Measurements from ENCODE around the gene UGGT1.
"Not testable (repeated sequence)": the region's sequence is repeated elsewhere in the genome, so short reads cannot be mapped to it uniquely, and the experiment has no call there.

UGGT1 gene

DNA sequence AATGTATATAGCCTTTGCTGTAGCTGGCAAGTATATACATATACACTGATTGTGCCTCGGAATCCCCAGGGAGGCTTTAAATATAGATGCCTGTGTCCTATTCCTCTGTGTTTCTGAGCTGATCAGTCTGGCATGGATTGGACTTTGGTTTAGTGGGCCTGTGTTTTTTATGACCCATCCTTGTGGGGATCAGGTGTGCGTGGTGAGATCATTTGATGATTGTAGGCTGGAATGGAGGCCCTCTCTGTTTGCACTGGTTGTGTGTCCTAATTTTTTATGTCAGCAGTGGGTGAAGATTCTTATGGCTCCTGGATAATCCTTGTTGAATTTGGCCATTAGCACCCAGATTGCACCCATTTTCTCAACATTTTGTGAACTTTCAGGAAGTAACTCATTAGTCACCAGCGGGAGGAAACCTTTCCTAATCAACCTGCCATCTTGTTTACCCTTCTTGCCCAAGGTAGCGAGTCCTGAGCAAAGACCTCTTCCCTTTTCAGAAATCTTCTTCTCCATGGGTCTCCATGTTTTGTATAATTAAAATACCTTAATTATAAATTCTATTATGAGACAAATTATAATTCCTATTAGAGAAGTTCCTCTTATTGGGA is 75.8 kb downstream of the UGGT1 start:
- peaks cover 7% of the 10 kb centered on the region for H3K36me3 ChIP-seq (ENCODE audit: control insufficient read depth, insufficient read depth, low read length)

DNA sequence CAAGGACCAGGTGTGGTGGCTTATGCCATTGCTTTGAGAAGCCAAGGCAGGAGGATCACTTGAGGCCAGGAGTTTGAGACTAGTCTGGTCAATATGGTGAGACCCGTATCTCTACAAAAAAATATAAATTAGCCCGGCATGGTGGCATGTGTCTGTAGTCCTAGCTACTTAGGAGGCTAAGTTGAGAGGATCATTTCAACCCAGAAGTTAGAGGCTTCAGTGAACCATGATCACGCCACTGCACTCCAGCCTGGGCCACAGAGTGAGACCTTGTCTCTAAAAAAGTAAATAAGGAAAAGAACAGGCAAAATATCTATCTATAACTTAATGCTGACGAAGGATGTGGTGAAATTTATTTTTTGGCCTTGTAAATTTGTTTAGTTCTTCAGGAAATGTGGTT is 78.1 kb downstream of the UGGT1 start:
- Histone ChIP-seq H3K27me3 (ENCODE audit: control insufficient read depth, insufficient read depth, low read length) (no peaks in the 10 kb centered on the region), H3K4me3 (ENCODE audit: low read length) (no peak overlapping the region), H3K9ac (ENCODE audit: low read length) (no peak overlapping the region), H3K36me3 (ENCODE audit: control insufficient read depth, insufficient read depth, low read length) (peaks cover 11% of the 10 kb centered on the region), H3K4me1 (ENCODE audit: control insufficient read depth, insufficient read depth, low read length) (no peaks in the 10 kb centered on the region), H3K9me3 (ENCODE audit: control insufficient read depth, low read length) (no peaks in the 10 kb centered on the region)

More for the DNA sequence above, 75.8 kb downstream of the UGGT1 start:
- Histone ChIP-seq H3K9me3 (ENCODE audit: control insufficient read depth, low read length) (no peaks in the 10 kb centered on the region), H3K9ac (ENCODE audit: low read length) (no peak overlapping the region), H3K27me3 (ENCODE audit: control insufficient read depth, insufficient read depth, low read length) (no peaks in the 10 kb centered on the region), H3K4me3 (ENCODE audit: low read length) (no peak overlapping the region), H3K4me1 (ENCODE audit: control insufficient read depth, insufficient read depth, low read length) (no peaks in the 10 kb centered on the region)

GRCh38 chr2:128169497-128169896 is 78.5 kb downstream of the UGGT1 start:
- Histone ChIP-seq H3K4me3 (ENCODE audit: low read length) (no peak overlapping the region), H3K4me1 (ENCODE audit: control insufficient read depth, insufficient read depth, low read length) (no peaks in the 10 kb centered on the region), H3K9me3 (ENCODE audit: control insufficient read depth, low read length) (no peaks in the 10 kb centered on the region), H3K9ac (ENCODE audit: low read length) (no peak overlapping the region), H3K36me3 (ENCODE audit: control insufficient read depth, insufficient read depth, low read length) (peaks cover 11% of the 10 kb centered on the region), H3K27me3 (ENCODE audit: control insufficient read depth, insufficient read depth, low read length) (no peaks in the 10 kb centered on the region)

DNA sequence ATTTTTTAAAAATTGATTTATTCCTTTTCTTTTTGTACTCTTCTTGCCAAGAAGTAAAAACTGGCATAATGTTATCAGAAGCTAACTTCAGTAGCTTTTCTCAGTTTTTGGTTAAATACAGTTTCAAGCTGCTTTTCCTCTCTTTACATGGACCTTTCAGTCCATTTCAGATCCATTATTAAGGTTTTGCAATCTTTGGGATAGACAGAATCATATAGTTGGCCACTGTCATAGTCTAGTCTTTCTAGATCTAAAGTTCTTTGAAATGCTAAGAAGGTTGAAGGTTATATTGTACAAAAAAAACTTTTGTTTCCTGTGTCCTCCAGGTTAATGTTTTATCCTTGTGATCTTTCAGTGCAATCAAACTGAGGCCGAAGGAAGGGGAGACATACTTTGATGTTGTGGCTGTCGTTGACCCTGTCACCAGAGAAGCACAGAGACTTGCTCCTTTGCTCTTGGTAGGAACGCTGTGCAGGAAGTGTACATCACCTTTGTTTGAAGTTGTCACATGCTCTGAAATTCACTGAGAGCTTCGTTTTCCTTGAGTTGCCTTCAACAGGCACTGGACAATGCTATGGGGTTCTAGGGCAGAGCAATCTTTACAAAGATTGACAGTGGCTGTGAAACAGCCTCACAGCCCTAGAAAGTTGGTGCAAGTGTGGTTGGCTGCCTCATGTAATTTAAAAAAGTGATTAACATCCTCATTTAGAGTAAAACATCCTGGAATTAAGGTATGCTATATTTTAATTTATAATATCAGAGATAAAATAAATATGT is 79.1 kb downstream of the UGGT1 start:
- Histone ChIP-seq H3K27me3 (ENCODE audit: control insufficient read depth, insufficient read depth, low read length) (no peaks in the 10 kb centered on the region), H3K9me3 (ENCODE audit: control insufficient read depth, low read length) (no peaks in the 10 kb centered on the region), H3K9ac (ENCODE audit: low read length) (no peak overlapping the region), H3K4me1 (ENCODE audit: control insufficient read depth, insufficient read depth, low read length) (no peaks in the 10 kb centered on the region), H3K4me3 (ENCODE audit: low read length) (no peak overlapping the region), H3K36me3 (ENCODE audit: control insufficient read depth, insufficient read depth, low read length) (peaks cover 15% of the 10 kb centered on the region)

- H3K36me3 ChIP-seq (ENCODE audit: control insufficient read depth, insufficient read depth, low read length) = peaks cover 15% of the 10 kb centered on the region
- H3K4me3 ChIP-seq (ENCODE audit: low read length) = no peak overlapping the region
- no peak overlapping the region for H3K9ac ChIP-seq (ENCODE audit: low read length)
- no peaks in the 10 kb centered on the region for H3K27me3 ChIP-seq (ENCODE audit: control insufficient read depth, insufficient read depth, low read length)
- H3K9me3 ChIP-seq (ENCODE audit: control insufficient read depth, low read length) = no peaks in the 10 kb centered on the region
- H3K4me1 ChIP-seq (ENCODE audit: control insufficient read depth, insufficient read depth, low read length) = no peaks in the 10 kb centered on the region
Observed at GRCh38 chr2:128170776-128171175, 79.8 kb downstream of the UGGT1 start.

DNA sequence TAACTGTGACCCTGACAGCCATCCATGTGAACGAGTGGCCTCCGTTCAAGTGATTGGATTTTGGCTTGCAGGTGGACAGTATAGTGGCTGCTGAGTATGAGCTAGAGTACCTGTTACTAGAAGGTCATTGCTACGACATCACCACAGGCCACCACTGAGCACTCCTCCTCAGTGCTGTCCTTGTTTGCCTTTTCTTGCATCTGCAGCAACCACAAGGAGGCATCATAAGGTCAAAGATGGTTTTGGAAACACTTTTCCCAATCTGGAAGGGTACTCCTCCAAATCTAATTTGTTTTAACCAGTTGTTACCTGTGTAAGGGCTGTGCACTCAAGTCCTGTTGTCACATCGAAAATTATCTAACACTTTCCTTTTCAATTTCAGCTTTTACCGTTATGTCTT is 81.2 kb downstream of the UGGT1 start:
- H3K9me3 ChIP-seq (ENCODE audit: control insufficient read depth, low read length) = no peaks in the 10 kb centered on the region
- H3K27me3 ChIP-seq (ENCODE audit: control insufficient read depth, insufficient read depth, low read length) = no peaks in the 10 kb centered on the region
- H3K4me3 ChIP-seq (ENCODE audit: low read length) = no peak overlapping the region
- no peaks in the 10 kb centered on the region for H3K4me1 ChIP-seq (ENCODE audit: control insufficient read depth, insufficient read depth, low read length)
- no peak overlapping the region for H3K9ac ChIP-seq (ENCODE audit: low read length)
- H3K36me3 ChIP-seq (ENCODE audit: control insufficient read depth, insufficient read depth, low read length) = peaks cover 9% of the 10 kb centered on the region

DNA sequence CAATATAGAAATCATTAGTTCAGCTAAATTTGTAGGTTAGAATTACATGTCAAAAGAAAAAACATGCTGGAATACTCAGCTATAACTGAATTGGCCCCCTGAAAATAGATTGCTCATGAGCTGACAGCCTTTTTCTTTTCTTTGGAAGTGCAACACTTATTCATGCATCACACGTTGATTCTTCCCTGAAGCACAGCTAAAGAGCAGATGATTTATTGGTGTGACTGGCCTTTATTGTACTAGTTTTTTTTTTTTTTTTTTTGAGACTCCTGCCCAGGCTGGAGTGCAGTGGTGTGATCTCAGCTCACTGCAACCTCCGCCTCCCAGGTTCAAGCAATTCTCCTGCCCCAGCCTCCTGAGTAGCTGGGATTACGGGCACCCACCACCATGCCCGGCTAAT is 83.1 kb downstream of the UGGT1 start:
- not testable (repeated sequence) for H3K9me3 ChIP-seq (ENCODE audit: control insufficient read depth, low read length); H3K4me3 ChIP-seq (ENCODE audit: low read length); H3K9ac ChIP-seq (ENCODE audit: low read length); H3K27me3 ChIP-seq (ENCODE audit: control insufficient read depth, insufficient read depth, low read length); H3K4me1 ChIP-seq (ENCODE audit: control insufficient read depth, insufficient read depth, low read length)
- H3K36me3 ChIP-seq (ENCODE audit: control insufficient read depth, insufficient read depth, low read length) = peaks cover 13% of the 10 kb centered on the region

DNA sequence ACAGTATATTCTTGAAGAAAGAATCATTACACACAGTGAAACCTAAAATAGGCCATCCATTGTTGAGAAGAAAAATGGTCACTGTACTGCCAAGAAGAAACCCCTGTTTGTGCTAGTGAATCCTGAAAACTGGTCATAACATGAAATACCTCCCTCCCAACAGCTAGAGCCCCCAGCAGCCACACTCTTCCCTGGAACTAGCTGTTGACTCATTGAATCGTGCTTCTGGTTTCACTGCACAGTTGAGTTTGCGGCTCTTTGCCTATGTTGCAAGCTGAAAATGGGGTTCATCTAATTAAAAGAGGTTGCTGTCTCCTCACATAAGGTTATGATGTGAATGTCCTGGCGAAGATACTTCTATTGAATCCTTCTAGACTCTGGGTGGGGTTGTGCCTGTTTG is 86.3 kb downstream of the UGGT1 start:
- no peaks in the 10 kb centered on the region for H3K9me3 ChIP-seq (ENCODE audit: control insufficient read depth, low read length)
- no peak overlapping the region for H3K9ac ChIP-seq (ENCODE audit: low read length)
- no peaks in the 10 kb centered on the region for H3K4me1 ChIP-seq (ENCODE audit: control insufficient read depth, insufficient read depth, low read length)
- peaks cover 7% of the 10 kb centered on the region for H3K36me3 ChIP-seq (ENCODE audit: control insufficient read depth, insufficient read depth, low read length)
- H3K4me3 ChIP-seq (ENCODE audit: low read length) = no peak overlapping the region
- H3K27me3 ChIP-seq (ENCODE audit: control insufficient read depth, insufficient read depth, low read length) = no peaks in the 10 kb centered on the region

GRCh38 chr2:128178149-128178649 is 87.2 kb downstream of the UGGT1 start:
- no peaks in the 10 kb centered on the region for H3K4me1 ChIP-seq (ENCODE audit: control insufficient read depth, insufficient read depth, low read length)
- no peak overlapping the region for H3K4me3 ChIP-seq (ENCODE audit: low read length)
- no peaks in the 10 kb centered on the region for H3K9me3 ChIP-seq (ENCODE audit: control insufficient read depth, low read length)
- H3K27me3 ChIP-seq (ENCODE audit: control insufficient read depth, insufficient read depth, low read length) = no peaks in the 10 kb centered on the region
- peaks cover 7% of the 10 kb centered on the region for H3K36me3 ChIP-seq (ENCODE audit: control insufficient read depth, insufficient read depth, low read length)
- no peak overlapping the region for H3K9ac ChIP-seq (ENCODE audit: low read length)

GRCh38 chr2:128178650-128179460 is 87.9 kb downstream of the UGGT1 start:
- H3K4me3 ChIP-seq (ENCODE audit: low read length) = no peak overlapping the region
- H3K9me3 ChIP-seq (ENCODE audit: control insufficient read depth, low read length) = no peaks in the 10 kb centered on the region
- no peak overlapping the region for H3K9ac ChIP-seq (ENCODE audit: low read length)
- no peaks in the 10 kb centered on the region for H3K27me3 ChIP-seq (ENCODE audit: control insufficient read depth, insufficient read depth, low read length)
- no peaks in the 10 kb centered on the region for H3K4me1 ChIP-seq (ENCODE audit: control insufficient read depth, insufficient read depth, low read length)
- peaks cover 7% of the 10 kb centered on the region for H3K36me3 ChIP-seq (ENCODE audit: control insufficient read depth, insufficient read depth, low read length)

DNA sequence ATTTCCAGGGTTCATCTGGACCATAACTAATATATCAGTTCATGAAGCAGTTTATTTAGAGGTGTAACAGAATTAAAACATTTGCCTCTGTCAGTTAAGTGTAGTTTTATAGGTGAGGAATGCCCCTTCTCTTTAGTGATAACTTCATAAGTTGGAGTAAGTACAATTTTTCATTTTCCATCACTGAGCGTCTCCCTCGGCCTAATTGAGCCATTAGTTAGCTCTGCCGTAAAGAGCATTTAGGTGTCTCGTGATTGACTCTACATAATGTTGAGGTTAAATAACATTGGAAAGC is 88.4 kb downstream of the UGGT1 start:
- Histone ChIP-seq H3K4me3 (ENCODE audit: low read length) (no peak overlapping the region), H3K27me3 (ENCODE audit: control insufficient read depth, insufficient read depth, low read length) (no peaks in the 10 kb centered on the region), H3K9ac (ENCODE audit: low read length) (no peak overlapping the region), H3K36me3 (ENCODE audit: control insufficient read depth, insufficient read depth, low read length) (peaks cover 7% of the 10 kb centered on the region), H3K9me3 (ENCODE audit: control insufficient read depth, low read length) (no peaks in the 10 kb centered on the region), H3K4me1 (ENCODE audit: control insufficient read depth, insufficient read depth, low read length) (no peaks in the 10 kb centered on the region)

DNA sequence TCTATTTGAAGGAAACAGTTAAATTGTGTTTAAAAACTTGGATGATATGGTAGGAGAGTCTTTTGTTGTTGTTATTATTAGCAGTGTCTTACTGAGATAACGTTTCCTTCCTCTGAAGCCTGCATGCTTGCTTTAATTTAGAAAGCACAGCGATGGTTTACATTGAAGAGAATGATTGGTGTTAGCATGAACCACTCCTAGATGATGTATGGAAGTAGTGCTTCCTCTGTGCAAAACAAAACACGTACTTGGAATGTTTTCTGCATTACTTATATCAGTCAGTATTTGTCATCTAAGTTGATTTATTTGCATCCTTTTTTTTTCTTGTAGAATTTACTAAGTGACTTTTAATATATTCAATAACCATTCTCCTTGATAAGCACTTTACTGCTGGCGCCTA is 89.0 kb downstream of the UGGT1 start:
- no peak overlapping the region for H3K9ac ChIP-seq (ENCODE audit: low read length)
- H3K36me3 ChIP-seq (ENCODE audit: control insufficient read depth, insufficient read depth, low read length) = peaks cover 3% of the 10 kb centered on the region

More for the DNA sequence above, 89.0 kb downstream of the UGGT1 start:
- Histone ChIP-seq H3K4me3 (ENCODE audit: low read length) (no peak overlapping the region), H3K27me3 (ENCODE audit: control insufficient read depth, insufficient read depth, low read length) (no peaks in the 10 kb centered on the region), H3K9me3 (ENCODE audit: control insufficient read depth, low read length) (no peaks in the 10 kb centered on the region), H3K4me1 (ENCODE audit: control insufficient read depth, insufficient read depth, low read length) (no peaks in the 10 kb centered on the region)
